EH (cell line): ENCODE results near the gene NBEA.

ENCODE experiments used
- DNase-seq: peaks from one replicate; pipeline ENCODE4 v3.0.0-alpha.2; 2015; ENCODE audit warnings: low read depth

The NBEA gene

DNA sequence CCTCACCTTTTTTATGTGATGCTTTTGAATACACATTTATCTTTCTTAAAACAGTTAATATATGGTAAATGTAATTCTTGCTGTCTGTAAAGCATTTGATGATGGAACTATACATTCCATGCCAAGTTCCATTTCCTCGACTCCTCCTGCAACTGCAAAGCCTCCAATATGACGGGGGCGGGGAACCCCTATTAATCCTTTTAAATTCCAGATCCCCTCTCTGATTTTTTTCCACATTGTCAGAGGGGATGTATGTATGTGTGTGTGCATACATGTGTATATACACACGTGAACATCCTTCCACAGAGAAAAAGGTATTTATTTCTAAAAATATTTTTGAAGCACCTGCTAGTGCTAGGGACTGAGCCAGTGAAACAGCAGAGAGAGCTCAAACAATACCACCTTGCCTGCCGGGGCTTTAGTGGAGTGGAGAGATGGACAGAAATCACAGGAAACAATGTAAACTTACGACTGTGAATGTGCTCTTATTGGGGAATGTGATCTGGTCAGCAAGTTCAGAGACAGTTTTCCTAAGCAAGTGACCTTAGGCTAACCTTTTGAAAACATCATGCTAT is 559.7 kb downstream of the NBEA start:
- no peak for DNase-seq

DNA sequence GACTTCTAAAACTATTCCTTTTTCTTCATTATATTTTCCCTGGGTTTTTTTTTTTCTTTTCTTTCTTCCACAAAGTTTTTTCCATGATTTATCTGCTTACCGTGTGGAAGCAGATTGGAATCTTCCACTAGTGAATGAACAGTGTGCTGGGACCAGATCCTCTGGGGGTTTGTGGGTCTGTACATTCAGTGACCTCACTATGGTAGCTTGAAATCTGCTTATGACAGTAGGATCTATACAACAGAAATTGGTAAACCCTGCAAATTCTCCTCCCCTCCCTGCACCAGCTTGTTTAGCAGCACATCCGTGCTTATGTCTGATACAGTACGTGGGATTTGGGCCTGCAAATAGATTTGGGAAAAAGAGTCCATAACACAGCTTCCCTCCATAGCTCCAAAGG is 560.4 kb downstream of the NBEA start:
- no peak for DNase-seq

DNA sequence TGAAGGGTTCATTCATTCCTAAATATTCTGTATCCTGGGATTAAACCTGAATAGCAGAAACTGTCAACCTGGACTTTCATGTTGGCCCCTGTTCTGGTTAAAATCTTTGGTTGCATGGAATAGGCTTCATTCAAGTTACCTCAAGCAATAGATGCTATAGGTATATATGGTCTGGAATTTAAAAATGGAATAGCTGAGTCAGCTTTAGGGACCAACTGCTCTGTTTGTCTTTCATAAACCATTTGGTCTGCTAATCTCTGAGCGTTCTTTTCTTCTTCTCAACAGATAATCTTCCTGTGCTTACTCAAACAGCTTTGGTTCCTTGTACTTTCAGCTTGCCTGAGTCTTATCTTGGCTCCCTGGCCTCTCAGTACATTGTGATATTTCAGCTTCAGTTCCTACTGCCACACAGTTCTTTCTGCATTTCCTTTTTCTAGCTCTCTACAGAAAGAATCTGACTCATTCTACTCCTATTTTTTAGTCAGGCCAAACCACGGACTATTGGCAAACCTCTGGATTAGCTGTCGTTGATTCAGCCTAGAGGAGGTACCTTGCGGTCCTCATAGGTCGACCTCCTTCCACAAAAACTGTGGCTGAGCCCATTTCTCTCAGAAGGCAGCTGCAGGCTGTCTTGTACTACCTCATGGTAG is 570.3 kb downstream of the NBEA start:
- peak; percentile 94 for DNase-seq

DNA sequence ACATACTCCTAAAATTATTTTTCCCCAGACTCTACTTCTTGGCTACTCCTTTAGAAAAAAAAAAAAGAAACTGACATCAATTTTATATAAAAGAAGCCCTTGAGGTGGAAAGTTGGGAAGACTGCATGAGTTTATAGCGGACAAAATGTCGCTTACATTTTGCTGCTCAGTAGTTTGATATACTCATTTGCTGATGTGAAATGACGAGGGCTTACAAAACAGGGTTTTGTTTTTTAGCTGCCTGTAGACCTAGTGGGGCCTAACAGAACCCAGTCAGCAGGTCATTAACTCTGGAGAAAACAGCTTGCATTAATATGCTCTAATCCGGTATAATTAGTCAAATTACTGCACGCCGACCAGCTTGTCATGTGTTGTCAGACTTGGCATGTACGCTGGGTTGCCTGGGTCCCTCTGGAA is 572.0 kb downstream of the NBEA start:
- DNase-seq, result no peak

DNA sequence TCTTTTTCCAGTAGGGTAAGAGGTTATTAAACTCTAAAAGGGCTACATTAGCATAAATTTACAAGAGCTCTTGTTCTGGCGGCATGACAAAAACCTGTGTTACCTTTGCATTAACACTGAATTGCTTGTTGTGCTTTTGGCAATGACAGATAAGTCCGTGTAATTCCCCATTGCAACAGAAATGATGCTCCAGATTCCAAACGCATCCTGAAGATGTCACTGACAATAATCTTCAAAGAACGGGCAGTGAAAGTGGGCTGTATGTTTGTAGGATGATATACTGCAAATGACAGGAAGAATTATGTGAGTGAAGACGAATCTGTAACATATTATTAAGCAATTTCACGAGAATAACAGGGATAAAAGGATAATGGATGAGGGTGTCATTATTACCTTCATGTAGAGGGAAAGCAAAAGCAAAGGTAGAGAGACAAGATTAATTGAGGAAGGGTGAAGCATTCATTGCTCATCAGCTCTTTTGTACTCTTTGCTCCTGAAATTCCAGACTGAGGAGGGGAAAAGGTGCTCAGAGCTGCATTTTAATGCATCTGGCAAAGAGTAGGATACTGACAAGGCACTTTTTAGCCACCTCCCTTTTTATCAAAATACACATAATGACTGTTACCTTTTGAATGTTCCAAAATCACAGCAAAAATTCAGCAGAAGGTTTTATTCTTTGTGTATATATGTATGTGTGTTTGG is 572.9 kb downstream of the NBEA start:
- DNase-seq, result no peak

DNA sequence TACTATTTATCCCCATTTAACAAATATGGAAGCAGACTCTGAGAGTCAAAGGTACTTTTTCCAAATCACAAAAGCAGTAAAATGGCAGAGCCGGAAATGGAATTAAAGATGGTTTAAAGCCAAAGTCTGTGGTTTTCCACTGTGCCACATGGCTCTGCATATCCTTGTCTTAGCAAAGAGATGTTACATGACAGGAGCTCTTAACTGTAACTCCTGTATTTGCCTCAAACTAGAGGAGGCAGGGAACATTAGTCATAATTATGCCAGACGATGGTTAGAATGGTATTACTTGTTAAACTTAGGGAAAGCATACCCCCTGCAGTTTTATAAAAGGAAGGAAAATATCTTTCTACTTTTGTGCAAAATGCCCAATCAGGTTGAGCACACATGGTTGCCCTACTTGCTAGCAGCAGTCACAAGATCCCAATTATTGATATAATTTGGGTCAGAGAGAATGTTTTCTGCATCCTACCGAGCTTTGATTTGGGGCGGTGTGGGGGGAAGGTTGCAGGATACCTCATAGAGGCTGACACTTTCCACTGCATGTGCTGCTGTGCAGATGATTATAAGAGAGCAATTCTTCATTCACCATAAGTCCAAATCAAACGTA is 576.4 kb downstream of the NBEA start:
- DNase-seq, result peak; percentile 57

DNA sequence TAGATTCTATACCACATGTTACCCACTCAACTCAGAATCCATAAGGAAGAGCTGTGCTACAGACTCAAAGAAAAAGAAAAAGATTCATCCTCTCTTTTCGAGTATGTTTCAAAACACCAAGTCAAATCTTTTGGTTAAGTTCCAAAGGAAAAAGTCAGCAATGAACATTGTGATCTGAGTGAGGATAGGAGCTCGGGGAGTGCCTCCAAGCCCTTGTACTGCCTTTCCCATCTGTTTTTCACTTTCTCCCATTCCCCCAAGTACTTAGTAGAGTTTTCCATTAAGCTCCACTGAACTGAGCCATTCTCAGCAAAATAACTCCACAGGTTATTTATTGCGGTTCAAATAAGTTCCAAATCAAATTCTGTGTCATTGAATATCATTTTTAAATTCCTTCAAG is 582.1 kb downstream of the NBEA start:
- no peak for DNase-seq

DNA sequence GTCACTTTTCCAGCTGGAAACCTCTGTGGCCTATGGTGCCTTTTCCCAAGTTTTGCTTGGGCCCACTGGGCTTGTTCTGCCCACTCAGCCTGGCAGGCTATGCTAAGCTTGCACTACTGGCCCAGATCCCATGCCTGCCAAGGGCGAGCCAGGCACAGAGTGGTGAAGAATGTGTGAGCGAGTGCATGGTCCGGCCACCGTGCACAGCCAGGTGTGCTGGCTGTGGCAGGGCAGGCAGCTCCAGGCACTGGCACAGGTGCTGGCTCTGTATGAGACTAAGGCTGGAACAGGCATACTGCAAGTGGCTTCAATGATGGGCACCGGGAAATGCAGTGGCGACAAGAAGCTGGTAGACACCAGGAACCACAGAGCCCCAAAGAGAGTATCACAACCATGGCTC is 584.5 kb downstream of the NBEA start:
- DNase-seq, result no peak

DNA sequence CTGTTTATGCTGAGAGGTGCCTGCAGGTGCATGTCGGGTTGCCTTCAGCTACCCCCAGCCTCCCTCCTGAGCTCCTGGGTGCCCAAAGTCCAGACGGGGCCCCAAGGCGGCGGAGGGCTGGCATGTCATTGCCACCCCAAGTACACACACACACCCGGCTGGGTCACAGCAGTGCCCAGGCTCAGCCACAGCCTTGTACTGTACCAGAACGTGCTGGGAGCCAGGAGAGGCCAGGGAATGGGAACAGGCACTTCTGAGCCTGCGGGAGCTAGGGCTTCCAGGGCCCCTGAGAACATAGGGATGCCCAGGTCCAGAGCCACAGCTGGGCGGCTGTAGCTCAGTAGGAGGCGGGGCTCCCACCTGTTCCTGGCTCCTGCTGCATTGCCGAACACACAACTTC is 585.4 kb downstream of the NBEA start:
- no peak for DNase-seq

DNA sequence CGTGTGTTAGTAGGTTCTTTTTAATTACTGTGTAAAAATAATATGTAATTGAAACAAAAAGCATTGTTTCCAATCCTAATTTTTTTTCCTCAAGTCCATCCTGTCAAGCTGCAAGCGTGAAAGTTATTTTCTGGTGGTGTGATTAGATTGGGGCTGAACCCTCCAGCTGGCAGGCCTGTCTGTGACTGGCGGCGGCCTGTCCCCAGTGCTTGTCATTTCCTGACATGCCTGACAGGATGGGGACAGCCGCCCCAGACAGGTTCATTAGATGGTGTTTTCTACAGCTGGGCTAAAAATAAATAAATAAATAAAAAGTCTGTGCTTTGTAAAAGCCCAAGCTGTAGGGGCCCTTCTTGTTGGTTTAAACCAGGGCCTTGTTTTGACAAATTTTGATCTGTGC is 588.1 kb downstream of the NBEA start:
- DNase-seq, result no peak

DNA sequence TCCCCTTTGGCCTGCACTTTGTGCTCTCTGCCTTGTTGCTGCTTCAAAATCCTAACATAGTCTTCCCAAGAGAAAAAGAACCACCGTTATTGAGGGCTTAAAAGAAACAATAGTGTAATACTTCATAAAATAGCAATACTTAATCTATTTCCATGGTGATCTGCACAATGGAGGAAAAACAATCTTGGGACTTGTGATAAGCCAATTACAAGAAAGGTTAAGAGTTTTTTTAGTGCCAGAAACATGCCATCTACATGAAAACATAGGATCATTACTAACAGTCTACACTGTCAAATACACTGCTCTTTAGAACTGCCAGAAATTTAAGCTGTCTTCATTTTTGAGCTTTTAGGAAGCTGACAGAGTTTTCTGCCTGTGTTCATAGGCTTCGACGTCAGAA is 588.5 kb downstream of the NBEA start:
- no peak for DNase-seq

DNA sequence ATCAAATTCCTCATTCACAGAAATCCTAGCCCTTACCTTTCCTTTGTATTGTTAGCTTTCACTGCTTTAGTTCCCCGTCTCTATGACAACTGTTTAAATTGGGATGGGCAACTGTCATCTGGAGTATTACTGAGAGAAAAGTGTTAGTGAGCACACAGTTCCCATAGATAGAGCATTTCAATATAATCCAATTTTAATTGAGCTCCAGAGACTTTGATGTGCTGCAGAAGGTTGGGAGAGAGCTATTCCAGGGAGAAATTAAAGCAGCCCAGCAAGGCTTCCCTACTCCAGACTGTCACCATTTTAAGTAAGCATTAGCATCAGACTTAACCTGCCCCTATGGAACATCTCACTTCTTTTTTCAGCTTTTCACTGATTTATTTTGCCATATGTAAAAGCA is 589.5 kb downstream of the NBEA start:
- DNase-seq, result no peak

DNA sequence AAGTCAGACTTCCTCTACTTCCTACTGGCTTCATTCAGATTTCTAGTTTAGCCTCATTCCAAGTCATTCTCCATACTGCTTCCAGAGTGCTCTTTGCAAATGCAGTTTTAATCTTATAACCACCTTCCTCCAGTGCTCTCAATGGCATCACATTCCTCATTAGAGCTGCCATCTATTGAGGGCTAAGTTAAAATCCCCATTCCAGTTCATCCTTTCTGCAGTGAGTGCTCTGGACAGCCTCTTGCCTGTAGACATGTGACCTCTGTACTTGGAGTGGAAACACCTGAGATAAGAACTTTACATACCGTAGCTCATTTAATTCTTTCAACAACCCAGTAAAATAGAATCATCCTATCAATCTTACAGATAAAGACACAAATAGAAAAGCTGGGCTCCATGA is 592.3 kb downstream of the NBEA start:
- DNase-seq, result no peak

DNA sequence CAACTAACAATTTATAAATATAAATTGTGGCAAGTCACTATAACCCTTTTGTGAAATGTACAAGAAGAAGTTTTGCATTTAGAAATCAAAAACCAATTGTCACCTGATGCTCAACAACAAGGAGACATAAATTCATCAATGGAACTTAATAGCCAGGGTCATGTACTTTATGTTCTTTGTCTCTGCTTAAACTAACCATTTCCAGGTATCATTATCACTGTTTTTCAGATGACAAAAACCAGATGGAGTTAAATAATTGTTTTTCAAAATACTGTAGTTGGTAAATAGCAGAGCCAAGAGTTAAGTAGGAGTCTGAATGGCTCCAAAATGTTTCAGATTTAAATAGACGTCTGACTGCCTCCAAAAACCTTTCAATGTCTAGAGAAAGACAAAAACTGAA is 606.7 kb downstream of the NBEA start:
- DNase-seq, result no peak

DNA sequence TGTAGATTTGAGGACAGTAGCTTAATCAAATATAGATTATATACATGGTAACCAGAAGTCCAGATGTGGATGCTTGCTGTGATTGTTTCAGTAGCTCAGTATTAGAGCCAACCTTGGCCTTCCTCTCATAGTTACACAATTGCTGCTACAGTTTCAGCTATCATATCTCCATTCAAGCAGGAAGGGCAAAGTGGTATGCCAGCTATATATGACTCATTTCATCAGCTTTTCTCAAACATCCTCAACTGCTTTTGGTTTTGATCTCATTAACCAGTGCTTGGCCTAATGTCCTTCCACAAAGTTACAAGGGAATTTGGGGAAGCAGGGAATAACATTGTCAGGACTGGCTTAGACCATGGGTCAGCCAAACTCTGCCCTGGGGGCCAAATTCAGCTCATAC is 607.4 kb downstream of the NBEA start:
- DNase-seq, result peak; percentile 87

DNA sequence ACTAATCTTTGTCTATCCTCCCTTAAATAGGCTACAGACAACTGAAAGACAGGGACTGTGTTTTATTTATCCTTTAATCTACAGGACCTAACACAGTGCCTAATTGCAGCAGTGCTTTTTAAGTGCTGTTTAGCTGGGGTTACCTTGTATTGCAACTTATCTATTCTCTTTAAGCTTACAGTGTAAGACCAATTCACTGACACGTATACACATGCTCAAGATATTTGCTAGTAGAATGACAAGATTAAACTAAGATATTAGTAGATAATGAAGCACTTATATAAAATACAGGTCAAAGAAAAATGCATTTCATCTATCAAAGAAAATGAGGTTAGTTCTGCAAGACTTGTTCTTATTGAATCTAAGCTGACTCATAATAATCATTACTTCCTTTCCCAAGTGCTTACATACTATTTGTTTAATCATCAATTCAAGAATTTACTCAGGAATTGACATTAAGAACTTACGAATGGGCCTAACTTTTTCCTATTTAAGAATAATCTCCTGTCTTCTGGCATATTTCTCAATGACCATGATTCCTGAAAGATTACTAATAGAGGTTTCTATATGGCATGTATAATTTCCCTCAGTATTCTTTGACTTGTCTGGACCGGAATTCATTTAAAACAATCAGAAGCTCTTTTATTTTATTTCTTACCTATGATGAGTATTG is 610.2 kb downstream of the NBEA start:
- DNase-seq, result peak; percentile 54

DNA sequence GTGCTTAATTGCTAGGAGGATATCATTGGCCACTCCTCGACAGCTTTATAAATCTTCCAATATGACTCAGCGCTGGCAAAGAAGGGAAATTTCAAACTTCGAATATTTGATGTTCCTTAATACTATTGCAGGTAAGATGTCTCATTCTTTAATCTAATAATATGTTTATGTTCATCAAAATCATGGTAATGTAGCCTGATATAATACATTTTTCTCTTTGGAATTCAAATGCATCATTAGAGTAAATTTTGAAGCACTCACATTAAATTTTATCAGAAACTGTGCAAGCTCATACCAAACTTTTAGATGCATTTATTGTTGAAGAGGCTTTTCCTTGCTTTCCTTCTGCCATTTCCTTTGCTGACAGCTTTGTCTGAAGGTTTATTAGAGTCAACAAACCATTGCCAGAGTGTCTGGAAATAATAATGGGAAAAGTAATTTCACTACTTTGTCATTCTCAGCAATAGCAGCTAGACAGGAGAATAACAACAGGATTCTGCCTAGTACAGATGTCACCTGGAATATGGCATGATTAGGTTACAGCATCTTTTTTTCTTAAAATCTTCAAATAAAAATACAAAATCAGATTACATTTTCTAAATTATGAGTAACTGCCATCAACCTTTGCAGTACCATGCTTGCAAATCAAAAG is 613.0 kb downstream of the NBEA start:
- no peak for DNase-seq

DNA sequence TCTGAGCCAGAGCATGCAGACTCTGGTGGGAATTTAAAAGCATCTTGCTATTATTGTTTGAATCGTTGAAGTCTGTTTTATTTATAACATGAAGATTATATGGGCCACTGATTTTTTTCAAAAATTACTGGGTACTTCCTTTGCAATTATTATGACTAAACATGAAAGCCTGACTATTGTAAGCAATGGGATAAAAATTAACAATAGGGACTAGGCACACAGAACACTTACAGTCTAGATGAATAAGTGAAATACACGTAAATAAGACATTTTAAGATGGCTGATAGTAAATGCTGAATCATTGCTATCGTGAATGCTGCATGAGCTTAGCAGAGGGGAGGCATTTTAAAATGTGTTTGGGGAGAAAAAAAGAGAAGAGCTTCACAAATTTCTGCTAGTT is 615.4 kb downstream of the NBEA start:
- no peak for DNase-seq

DNA sequence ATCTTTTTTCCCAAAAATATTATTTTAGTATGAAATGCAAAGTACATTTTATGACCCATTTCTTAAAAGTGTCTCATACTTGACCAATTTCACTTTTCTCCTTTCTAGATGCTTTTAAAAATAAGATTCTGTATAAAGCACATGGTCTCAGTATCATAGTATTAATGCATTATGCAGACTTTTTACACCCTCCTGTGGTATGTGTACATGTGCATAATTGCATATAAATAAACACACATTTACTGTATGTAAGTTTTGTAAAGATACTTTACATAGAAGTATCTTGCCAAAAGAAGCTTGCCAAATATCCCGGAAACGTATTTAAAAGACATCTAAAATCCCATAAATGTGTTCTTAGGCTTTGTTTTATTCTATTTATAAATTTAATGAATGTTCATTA is 619.5 kb downstream of the NBEA start:
- DNase-seq, result no peak

DNA sequence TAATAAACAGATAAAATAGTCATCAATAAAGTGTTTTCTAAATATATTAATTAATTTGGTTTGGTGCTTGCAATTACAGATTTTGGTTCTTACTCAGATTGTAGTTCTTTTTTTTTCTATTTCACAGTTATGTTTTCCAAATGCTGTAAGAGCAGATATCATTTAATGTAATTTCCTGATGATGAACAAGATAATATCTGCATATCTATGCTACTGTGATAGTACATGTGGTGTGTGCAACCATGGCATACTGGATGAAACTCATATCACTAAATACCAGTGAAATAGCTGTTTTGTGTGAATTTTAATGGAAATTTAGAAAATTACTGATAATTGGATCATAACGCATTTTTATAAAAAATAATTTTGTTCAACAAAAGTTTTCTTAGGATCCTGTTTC is 623.2 kb downstream of the NBEA start:
- DNase-seq, result no peak

DNA sequence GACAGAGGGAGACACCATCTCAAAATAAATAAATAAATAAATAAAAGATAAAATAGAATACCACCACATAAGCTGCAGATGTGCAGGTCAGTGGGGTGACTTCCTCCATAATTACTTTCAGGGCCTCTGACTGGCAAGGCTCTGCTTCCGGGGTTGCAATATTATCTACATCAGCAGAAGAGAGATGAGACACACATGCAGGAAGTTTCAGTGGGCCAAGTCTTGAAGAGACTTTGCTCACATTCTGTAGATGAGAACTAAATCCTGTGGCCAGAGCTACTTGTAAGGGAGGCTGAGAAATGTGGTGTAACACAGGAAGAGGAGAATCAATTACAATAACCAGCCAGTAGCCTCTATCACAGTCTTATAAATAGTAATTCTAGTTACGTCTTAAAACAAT is 624.3 kb downstream of the NBEA start:
- peak; percentile 21 for DNase-seq

DNA sequence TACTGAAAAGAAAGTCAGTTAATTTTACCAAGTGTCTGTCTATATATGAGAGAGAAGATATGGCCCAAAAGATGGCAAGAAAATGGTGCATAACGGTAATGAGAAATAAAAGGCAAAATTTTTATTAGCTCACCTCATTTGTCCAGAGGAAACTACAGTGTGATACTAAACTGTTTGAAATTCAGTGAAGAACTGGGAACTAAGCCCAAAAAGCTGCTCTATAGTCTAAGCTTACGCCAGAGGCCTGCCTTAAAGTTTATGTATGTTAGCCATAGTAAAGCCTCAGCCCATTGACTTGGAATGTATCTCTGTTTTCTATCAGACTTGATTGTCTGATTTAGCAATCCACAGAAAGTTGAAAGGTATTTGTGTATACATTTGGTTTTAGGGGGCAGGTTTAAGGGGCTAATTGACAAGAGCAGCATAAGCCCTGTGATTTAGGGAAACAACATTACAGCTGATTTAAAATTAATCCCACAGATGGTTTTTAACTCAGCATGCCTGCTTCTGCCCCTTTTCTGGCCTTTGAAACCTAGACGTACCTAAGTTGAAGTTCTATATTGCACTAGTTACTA is 625.4 kb downstream of the NBEA start:
- no peak for DNase-seq
